Measurements from ENCODE around the gene CABLES2. TPM values are rescaled to one million over a fixed set of nuclear protein-coding genes. Genes with fewer than 3 reads are reported as not detected.
A peak's percentile ranks its signal among the peaks of the same experiment; 100 is the strongest.

The CABLES2 gene
- total RNA-seq, 4 donors from 2014 or later, result 2.8 to 5.3 (median 3.7) TPM

- DNase-seq (ENCODE audit: low spot score in 2 of 2), result no peak
- TF ChIP-seq CTCF (IDR thresholded peaks at IDR 0.05) (no peak), POLR2A (IDR thresholded peaks at IDR 0.05) (no peak)
- H3K4me3 ChIP-seq (ENCODE audit: low read depth, poor library complexity, severe bottlenecking), result no peak overlapping the region
- WGBS, 2 donors, result 78 to 79% methylated on average over 44 to 58 of the region's 60 CpGs
- intact Hi-C loops (cut with DNase I; ENCODE audit: low total_unique reads), result no loop called here
Measured at GRCh38 chr20:62351469-62352401, 55.4 kb downstream of the CABLES2 start.

GRCh38 chr20:62350629-62351422 lies 56.3 kb downstream of the CABLES2 start:
- TF ChIP-seq POLR2A (IDR thresholded peaks at IDR 0.05) (no peak), CTCF (IDR thresholded peaks at IDR 0.05) (no peak)
- no peak overlapping the region for H3K4me3 ChIP-seq (ENCODE audit: low read depth, poor library complexity, severe bottlenecking)
- no peak for DNase-seq (ENCODE audit: low spot score in 2 of 2)
- 44 to 51% methylated on average over 20 of the region's 23 CpGs for WGBS, 2 donors
- intact Hi-C loops (cut with DNase I; ENCODE audit: low total_unique reads), result no loop called here

- H3K4me3 ChIP-seq (ENCODE audit: low read depth, poor library complexity, severe bottlenecking), result no peak overlapping the region
- no peak for TF ChIP-seq CTCF (IDR thresholded peaks at IDR 0.05)
- TF ChIP-seq POLR2A (IDR thresholded peaks at IDR 0.05), result no peak
- intact Hi-C loops (cut with DNase I; ENCODE audit: low total_unique reads), result no loop called here
- DNase-seq (ENCODE audit: low spot score in 2 of 2), result peak in 1 of 2 donors; percentile 75
- WGBS, 2 donors, result 50 to 53% methylated on average over 15 to 16 of the region's 16 CpGs
Measured at GRCh38 chr20:62350098-62350628, 56.9 kb downstream of the CABLES2 start.

- no peak for DNase-seq (ENCODE audit: low spot score in 2 of 2)
- WGBS, 2 donors, result 50 to 56% methylated on average over 4 to 7 of the region's 7 CpGs
- no peak for TF ChIP-seq CTCF (IDR thresholded peaks at IDR 0.05)
- no peak for TF ChIP-seq POLR2A (IDR thresholded peaks at IDR 0.05)
- H3K4me3 ChIP-seq (ENCODE audit: low read depth, poor library complexity, severe bottlenecking), result no peak overlapping the region
- intact Hi-C loops (cut with DNase I; ENCODE audit: low total_unique reads), result no loop called here
Measured at GRCh38 chr20:62349556-62350097, 57.5 kb downstream of the CABLES2 start.

GRCh38 chr20:62348604-62349003 lies 58.5 kb downstream of the CABLES2 start:
- H3K4me3 ChIP-seq (ENCODE audit: low read depth, poor library complexity, severe bottlenecking), result no peak overlapping the region
- intact Hi-C loops (cut with DNase I; ENCODE audit: low total_unique reads), result no loop called here
- WGBS, 2 donors, result 94% methylated on average over 1 of the region's 1 CpG
- no peak for TF ChIP-seq POLR2A (IDR thresholded peaks at IDR 0.05)
- TF ChIP-seq CTCF (IDR thresholded peaks at IDR 0.05), result no peak
- DNase-seq (ENCODE audit: low spot score in 2 of 2), result no peak
